Measurements from ENCODE around the gene RAB29.

RAB29 gene

GRCh38 chr1:205809942-205810345 lies 34.7 kb upstream of the RAB29 start:
- Histone ChIP-seq H3K4me3 (replicated peaks; ENCODE audit: low read depth, low read length) (no peak overlapping the region), H3K36me3 (ENCODE audit: control insufficient read depth, insufficient read depth, low read length) (no peaks in the 10 kb centered on the region), H3K27me3 (replicated peaks; ENCODE audit: control insufficient read depth, insufficient read depth, low read length) (no peaks in the 10 kb centered on the region)
- no peak for DNase-seq (ENCODE audit: extremely low read depth, insufficient read length)
- TF ChIP-seq CTCF (IDR thresholded peaks at IDR 0.05; ENCODE audit: insufficient read depth, low read length, poor library complexity, severe bottlenecking): no peak

GRCh38 chr1:205809469-205809868 lies 34.2 kb upstream of the RAB29 start:
- TF ChIP-seq CTCF (IDR thresholded peaks at IDR 0.05; ENCODE audit: insufficient read depth, low read length, poor library complexity, severe bottlenecking): no peak
- DNase-seq (ENCODE audit: extremely low read depth, insufficient read length): no peak
- Histone ChIP-seq H3K4me3 (replicated peaks; ENCODE audit: low read depth, low read length) (no peak overlapping the region), H3K27me3 (replicated peaks; ENCODE audit: control insufficient read depth, insufficient read depth, low read length) (no peaks in the 10 kb centered on the region), H3K36me3 (ENCODE audit: control insufficient read depth, insufficient read depth, low read length) (no peaks in the 10 kb centered on the region)

- no peaks in the 10 kb centered on the region for H3K27me3 ChIP-seq (replicated peaks; ENCODE audit: control insufficient read depth, insufficient read depth, low read length)
- no peak for DNase-seq (ENCODE audit: extremely low read depth, insufficient read length)
- TF ChIP-seq CTCF (IDR thresholded peaks at IDR 0.05; ENCODE audit: insufficient read depth, low read length, poor library complexity, severe bottlenecking): no peak
- no peak overlapping the region for H3K4me3 ChIP-seq (replicated peaks; ENCODE audit: low read depth, low read length)
- H3K36me3 ChIP-seq (ENCODE audit: control insufficient read depth, insufficient read depth, low read length): no peaks in the 10 kb centered on the region
These were observed 29.9 kb upstream of the RAB29 start for GRCh38 chr1:205805082-205805711.

GRCh38 chr1:205804605-205805004 lies 29.3 kb upstream of the RAB29 start:
- no peak for DNase-seq (ENCODE audit: extremely low read depth, insufficient read length)
- H3K36me3 ChIP-seq (ENCODE audit: control insufficient read depth, insufficient read depth, low read length): no peaks in the 10 kb centered on the region
- no peaks in the 10 kb centered on the region for H3K27me3 ChIP-seq (replicated peaks; ENCODE audit: control insufficient read depth, insufficient read depth, low read length)
- TF ChIP-seq CTCF (IDR thresholded peaks at IDR 0.05; ENCODE audit: insufficient read depth, low read length, poor library complexity, severe bottlenecking): no peak
- H3K4me3 ChIP-seq (replicated peaks; ENCODE audit: low read depth, low read length): no peak overlapping the region

- no peak for TF ChIP-seq CTCF (IDR thresholded peaks at IDR 0.05; ENCODE audit: insufficient read depth, low read length, poor library complexity, severe bottlenecking)
- H3K36me3 ChIP-seq (ENCODE audit: control insufficient read depth, insufficient read depth, low read length): no peaks in the 10 kb centered on the region; the same call in 1 of the 2 replicates
These were observed 28.7 kb upstream of the RAB29 start for GRCh38 chr1:205803986-205804385.

GRCh38 chr1:205802060-205802459 lies 26.8 kb upstream of the RAB29 start:
- DNase-seq (ENCODE audit: extremely low read depth, insufficient read length): no peak
- H3K4me3 ChIP-seq (replicated peaks; ENCODE audit: low read depth, low read length): no peak overlapping the region
- TF ChIP-seq CTCF (IDR thresholded peaks at IDR 0.05; ENCODE audit: insufficient read depth, low read length, poor library complexity, severe bottlenecking): no peak
- no peaks in the 10 kb centered on the region for H3K27me3 ChIP-seq (replicated peaks; ENCODE audit: control insufficient read depth, insufficient read depth, low read length)
- no peaks in the 10 kb centered on the region; the same call in 1 of the 2 replicates for H3K36me3 ChIP-seq (ENCODE audit: control insufficient read depth, insufficient read depth, low read length)

More at GRCh38 chr1:205803986-205804385, 28.7 kb upstream of the RAB29 start:
- DNase-seq (ENCODE audit: extremely low read depth, insufficient read length): no peak
- Histone ChIP-seq H3K4me3 (replicated peaks; ENCODE audit: low read depth, low read length) (no peak overlapping the region), H3K27me3 (replicated peaks; ENCODE audit: control insufficient read depth, insufficient read depth, low read length) (no peaks in the 10 kb centered on the region)
